BLaER1 treated with 17β-estradiol and CSF1 and Interleukin-3, amounts not matched to agents 10 nM and 100 nM (cell line): ENCODE data around the gene CDC42SE2.
A peak's percentile ranks its signal among the peaks of the same experiment; 100 is the strongest.

Experiments
- H3K27ac ChIP-seq, 11 experiments: shearing (Covaris generic); formaldehyde crosslinking; 2 replicates each; pipeline ENCODE4 v1.8.1; 2022
- H3K27me3 ChIP-seq, 11 experiments: shearing (Covaris generic); formaldehyde crosslinking; 2 replicates each; pipeline ENCODE4 v1.8.1; 2022
- H3K36me3 ChIP-seq, 11 experiments: shearing (Covaris generic); formaldehyde crosslinking; 2 replicates each; pipeline ENCODE4 v1.8.1; 2022
- H3K4me1 ChIP-seq, 10 experiments: shearing (Covaris generic); formaldehyde crosslinking; 2 replicates each; pipeline ENCODE4 v1.8.1; 2022
- H3K4me2 ChIP-seq, 11 experiments: shearing (Covaris generic); formaldehyde crosslinking; 2 replicates each; pipeline ENCODE4 v1.8.1; 2022
- H3K4me3 ChIP-seq, 10 experiments: shearing (Covaris generic); formaldehyde crosslinking; 2 replicates each; pipeline ENCODE4 v1.8.1; 2022
- H3K9ac ChIP-seq, 11 experiments: shearing (Covaris generic); formaldehyde crosslinking; 2 replicates each; pipeline ENCODE4 v1.8.1; 2022
- H3K9me3 ChIP-seq, 11 experiments: shearing (Covaris generic); formaldehyde crosslinking; replicated peaks in 1 of 11; 2 replicates each; pipeline ENCODE4 v1.8.1; 2022
- H4K20me1 ChIP-seq, 11 experiments: shearing (Covaris generic); formaldehyde crosslinking; 2 replicates each; pipeline ENCODE4 v1.8.1; 2022
- Cebpa-rat ChIP-seq, 11 experiments: shearing (Covaris generic); IDR thresholded peaks; 2 replicates each; pipeline ENCODE4 v1.8.1; 2022

CDC42SE2 gene

DNA sequence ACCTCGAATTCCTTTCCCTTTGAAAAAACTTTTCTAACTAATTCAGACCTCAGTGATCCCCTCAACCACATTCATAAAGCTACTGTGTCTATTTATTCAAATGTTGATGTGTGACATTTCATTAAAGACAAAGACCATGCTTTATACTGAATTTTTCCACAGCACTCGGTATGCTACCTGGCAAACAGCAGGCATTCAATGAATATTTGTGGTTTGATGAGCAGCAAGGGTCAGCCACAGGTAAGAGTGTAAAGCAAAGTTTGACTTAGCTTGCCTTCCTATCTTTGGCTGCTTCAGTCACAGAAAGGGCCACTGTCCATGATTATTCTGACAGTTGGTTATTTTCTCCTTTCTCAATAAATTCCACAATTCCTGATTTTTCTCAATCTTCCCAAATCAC is 5.1 kb upstream of the CDC42SE2 start:
- H3K36me3 ChIP-seq: peaks cover 0 to 9% (median 0%) of the 10 kb centered on the region in 11 experiments; a peak in 5 of 22 replicates
- no peak overlapping the region for H3K4me3 ChIP-seq
- H3K27ac ChIP-seq: peak overlapping the region in 2 of 11 experiments; percentile 61 to 63; a peak in 4 of 22 replicates
- H3K9ac ChIP-seq: no peak overlapping the region
- no peak for TF ChIP-seq Cebpa-rat (IDR thresholded peaks at IDR 0.05)
- peaks cover 0 to 4% (median 0%) of the 10 kb centered on the region in 11 experiments; a peak in 1 of 22 replicates for H3K9me3 ChIP-seq
- peak overlapping the region in 5 of 11 experiments; percentile 66 to 87 (median 84); a peak in 9 of 22 replicates for H3K4me2 ChIP-seq
- H3K27me3 ChIP-seq: no peaks in the 10 kb centered on the region
- peaks cover 26 to 66% (median 52%) of the 10 kb centered on the region in 10 experiments for H3K4me1 ChIP-seq
- H4K20me1 ChIP-seq: no peaks in the 10 kb centered on the region

DNA sequence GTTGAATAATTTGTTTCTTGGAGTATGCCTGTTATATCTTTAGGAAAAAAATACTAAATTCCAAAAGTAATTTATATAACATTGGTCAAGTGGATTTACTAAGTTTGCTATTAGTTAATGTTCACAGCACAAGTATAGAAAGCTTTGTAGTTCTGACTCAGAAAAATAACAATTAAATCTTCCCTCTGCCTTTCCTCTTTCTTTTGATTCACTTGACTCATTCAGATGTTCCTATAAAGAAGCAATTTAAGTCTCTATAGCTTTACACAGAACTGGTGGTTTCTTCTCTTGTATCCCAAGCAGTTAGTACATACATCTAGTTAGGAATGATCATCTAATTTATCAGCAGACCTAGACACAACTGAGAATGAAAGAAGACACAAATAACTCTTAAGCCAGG is 4.5 kb upstream of the CDC42SE2 start:
- H4K20me1 ChIP-seq: no peaks in the 10 kb centered on the region
- peaks cover 20 to 60% (median 46%) of the 10 kb centered on the region in 10 experiments for H3K4me1 ChIP-seq
- H3K9me3 ChIP-seq: peaks cover 0 to 4% (median 0%) of the 10 kb centered on the region in 11 experiments; a peak in 1 of 22 replicates
- TF ChIP-seq Cebpa-rat (IDR thresholded peaks at IDR 0.05): no peak
- H3K36me3 ChIP-seq: peaks cover 0 to 9% (median 0%) of the 10 kb centered on the region in 11 experiments; a peak in 5 of 22 replicates
- H3K4me2 ChIP-seq: no peak overlapping the region
- no peak overlapping the region for H3K27ac ChIP-seq
- no peak overlapping the region for H3K9ac ChIP-seq
- H3K4me3 ChIP-seq: no peak overlapping the region
- no peaks in the 10 kb centered on the region for H3K27me3 ChIP-seq

DNA sequence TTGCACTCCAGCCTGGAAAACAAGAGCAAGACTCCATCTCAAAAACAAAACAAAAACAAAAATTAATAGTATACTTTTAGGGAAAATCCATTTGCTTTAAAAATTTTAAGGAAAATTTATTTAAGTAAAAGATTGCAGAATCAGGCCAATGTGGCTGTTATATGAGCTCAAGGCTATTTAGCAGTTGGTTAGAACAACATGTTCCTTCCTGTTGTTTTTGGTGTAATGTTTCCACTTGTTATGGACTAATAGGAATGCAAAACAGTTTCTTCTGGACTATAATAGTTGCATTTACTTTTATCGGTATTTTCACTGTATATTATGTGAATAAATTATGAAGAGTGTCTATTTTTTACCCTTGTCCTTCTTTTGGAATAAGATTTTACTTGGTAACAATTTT is 3.0 kb upstream of the CDC42SE2 start:
- Histone ChIP-seq H3K27me3 (no peaks in the 10 kb centered on the region), H3K36me3 (peaks cover 0 to 8% (median 0%) of the 10 kb centered on the region in 11 experiments; a peak in 5 of 22 replicates), H3K27ac (no peak overlapping the region), H3K4me3 (no peak overlapping the region), H4K20me1 (peaks cover 0 to 12% (median 7%) of the 10 kb centered on the region in 11 experiments; a peak in 13 of 22 replicates), H3K9me3 (peaks cover 0 to 4% (median 0%) of the 10 kb centered on the region in 11 experiments; a peak in 1 of 22 replicates), H3K4me1 (peaks cover 26 to 48% (median 38%) of the 10 kb centered on the region in 10 experiments), H3K4me2 (0 out of 22 replicates have a peak overlapping the region, but pooled peaks of 2 of the 11 experiments have one; percentile 3 to 6), H3K9ac (no peak overlapping the region)
- no peak for TF ChIP-seq Cebpa-rat (IDR thresholded peaks at IDR 0.05)

DNA sequence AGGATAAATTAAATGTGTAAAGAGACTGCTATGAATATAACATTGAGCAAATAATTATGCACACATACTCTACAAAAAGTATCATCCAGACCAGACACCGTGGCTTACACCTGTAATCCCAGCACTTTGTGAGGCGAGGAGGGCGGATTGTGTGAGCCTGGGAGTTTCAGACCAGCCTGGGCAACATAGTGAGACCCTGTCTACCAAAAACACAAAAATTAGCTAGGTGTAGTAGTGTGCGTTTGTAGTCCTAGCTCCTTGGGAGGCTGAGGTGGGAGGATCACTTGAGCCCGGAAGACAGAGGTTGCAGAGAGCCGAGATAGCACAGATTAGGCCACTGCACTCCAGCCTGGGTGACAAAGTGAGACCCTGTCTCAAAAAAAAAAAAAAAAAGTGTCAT is 2.4 kb upstream of the CDC42SE2 start:
- Histone ChIP-seq H3K9ac (no peak overlapping the region), H3K4me2 (no peak overlapping the region), H3K9me3 (0 out of 22 replicates have a peak, but pooled peaks cover 0 to 1% (median 0%) of the 10 kb centered on the region in 11 experiments), H3K4me3 (no peak overlapping the region), H4K20me1 (peaks cover 0 to 16% (median 12%) of the 10 kb centered on the region in 11 experiments; a peak in 16 of 22 replicates), H3K4me1 (peaks cover 31 to 50% (median 39%) of the 10 kb centered on the region in 10 experiments), H3K27me3 (no peaks in the 10 kb centered on the region), H3K36me3 (peaks cover 0 to 5% (median 0%) of the 10 kb centered on the region in 11 experiments; a peak in 3 of 22 replicates), H3K27ac (no peak overlapping the region)
- no peak for TF ChIP-seq Cebpa-rat (IDR thresholded peaks at IDR 0.05)

DNA sequence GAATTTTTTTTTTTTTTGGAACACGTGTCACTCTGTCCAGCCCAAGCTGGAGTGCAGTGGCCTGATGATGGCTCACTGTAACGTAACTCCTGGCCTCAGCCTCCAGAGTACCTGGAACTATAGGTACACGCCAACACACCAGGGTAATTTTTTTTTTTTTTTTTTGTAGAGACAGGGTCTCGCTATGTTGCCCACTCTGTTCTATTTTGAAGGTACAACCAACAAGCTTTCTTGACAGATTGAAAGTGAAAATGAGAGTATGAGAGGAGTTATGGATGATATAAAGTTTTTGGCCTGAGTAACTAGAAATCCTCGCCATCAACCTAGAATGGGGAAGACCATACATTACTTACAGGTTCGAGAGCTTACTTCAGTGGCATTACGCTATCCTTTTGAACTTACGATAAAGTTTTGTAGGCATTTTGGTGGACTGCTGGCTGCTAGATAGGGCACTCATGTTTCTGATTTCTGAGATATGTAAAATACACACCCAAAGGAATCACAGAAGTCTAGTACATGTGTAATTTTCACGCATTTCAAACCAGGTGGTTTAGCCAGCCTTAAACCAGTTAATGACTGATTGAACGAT is 806 bp upstream of the CDC42SE2 start:
- peak overlapping the region; percentile 76 to 99 (median 96) for H3K4me3 ChIP-seq
- peak overlapping the region; percentile 49 to 100 (median 99); a peak in 21 of 22 replicates for H3K27ac ChIP-seq
- H3K4me1 ChIP-seq: peaks cover 23 to 50% (median 38%) of the 10 kb centered on the region in 10 experiments
- no peaks in the 10 kb centered on the region for H3K27me3 ChIP-seq
- peak overlapping the region; percentile 76 to 93 (median 88) for H3K4me2 ChIP-seq
- H3K9ac ChIP-seq: peak overlapping the region; percentile 97 to 100 (median 99)
- no peak for TF ChIP-seq Cebpa-rat (IDR thresholded peaks at IDR 0.05)
- peaks cover 2 to 30% (median 25%) of the 10 kb centered on the region in 11 experiments; a peak in 18 of 22 replicates for H4K20me1 ChIP-seq
- H3K9me3 ChIP-seq: no peaks in the 10 kb centered on the region
- peaks cover 0 to 6% (median under 1%) of the 10 kb centered on the region in 11 experiments; a peak in 11 of 22 replicates for H3K36me3 ChIP-seq

DNA sequence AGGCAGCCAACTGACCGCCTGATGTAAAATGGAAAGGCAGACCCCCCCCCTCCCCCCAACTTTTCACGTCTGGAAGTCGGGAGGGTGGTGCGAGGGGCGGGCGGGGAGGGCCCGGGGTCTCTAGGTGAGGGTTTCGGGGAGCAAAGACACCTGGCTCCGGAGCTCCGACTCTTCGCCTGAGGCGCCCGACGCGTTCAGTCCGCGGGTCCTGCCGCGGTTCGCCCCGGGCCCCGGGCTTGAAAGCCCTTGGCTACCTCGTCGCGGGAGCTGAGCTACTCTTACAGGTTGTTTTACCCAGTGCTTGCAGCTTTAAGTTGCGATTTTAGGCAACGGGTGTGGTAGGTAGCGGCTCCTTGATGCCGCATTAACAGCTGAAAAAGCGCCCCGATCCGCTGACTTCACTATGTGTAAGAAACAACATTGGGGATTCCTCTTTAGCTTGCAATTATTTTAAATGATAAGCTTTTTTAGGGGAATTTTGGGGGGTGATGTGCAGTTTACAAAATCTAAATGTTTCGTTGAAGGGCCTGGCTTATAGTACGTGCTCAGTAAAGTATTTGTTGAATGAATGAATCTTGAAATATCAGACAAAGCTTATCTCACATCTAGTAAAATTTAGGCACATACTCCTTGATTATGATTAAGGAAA is 722 bp downstream of the CDC42SE2 start:
- Histone ChIP-seq H3K27me3 (no peaks in the 10 kb centered on the region), H3K4me2 (peak overlapping the region; percentile 46 to 89 (median 72); a peak in 21 of 22 replicates), H3K4me3 (peak overlapping the region; percentile 76 to 99 (median 96)), H4K20me1 (peaks cover 14 to 46% (median 40%) of the 10 kb centered on the region in 11 experiments; a peak in 20 of 22 replicates), H3K4me1 (peaks cover 28 to 58% (median 47%) of the 10 kb centered on the region in 10 experiments), H3K9ac (peak overlapping the region; percentile 97 to 100 (median 99)), H3K27ac (peak overlapping the region; percentile 96 to 100 (median 99)), H3K36me3 (peaks cover 0 to 18% (median 14%) of the 10 kb centered on the region in 11 experiments; a peak in 14 of 22 replicates), H3K9me3 (peaks cover 0 to 2% (median 0%) of the 10 kb centered on the region in 11 experiments; a peak in 1 of 22 replicates)
- TF ChIP-seq Cebpa-rat (IDR thresholded peaks at IDR 0.05): no peak

DNA sequence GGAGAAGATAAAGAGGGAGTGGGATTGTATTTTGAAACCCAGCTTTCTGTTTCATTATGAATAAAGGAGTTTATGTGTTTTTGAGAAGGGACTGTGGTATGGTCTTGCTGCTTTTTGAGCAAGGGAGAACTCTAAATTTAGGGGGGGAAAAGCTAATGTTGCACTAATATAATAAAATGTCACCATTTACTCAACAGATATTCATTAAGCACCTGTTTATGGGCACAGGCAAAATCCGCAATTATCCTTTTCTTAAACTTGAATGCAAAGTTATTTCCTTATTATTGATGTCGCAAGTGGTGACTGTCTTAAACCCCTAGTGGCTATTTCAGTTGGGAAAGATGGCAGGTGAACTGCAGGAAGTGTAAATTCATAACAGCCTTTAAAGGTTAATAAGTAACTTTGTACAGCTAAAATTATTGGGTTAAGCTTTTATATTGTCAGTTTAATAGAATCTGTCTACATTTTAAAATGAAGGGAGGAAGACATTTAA is 1.5 kb downstream of the CDC42SE2 start:
- Histone ChIP-seq H3K36me3 (peaks cover 0 to 26% (median 17%) of the 10 kb centered on the region in 11 experiments; a peak in 14 of 22 replicates), H4K20me1 (peaks cover 22 to 53% (median 48%) of the 10 kb centered on the region in 11 experiments; a peak in 21 of 22 replicates), H3K9me3 (peaks cover 0 to 4% (median 0%) of the 10 kb centered on the region in 11 experiments; a peak in 1 of 22 replicates), H3K4me2 (peak overlapping the region; percentile 46 to 89 (median 72); a peak in 21 of 22 replicates), H3K4me3 (peak overlapping the region; percentile 76 to 99 (median 96)), H3K9ac (peak overlapping the region; percentile 97 to 100 (median 99)), H3K27ac (peak overlapping the region; percentile 96 to 100 (median 99)), H3K4me1 (peaks cover 33 to 63% (median 52%) of the 10 kb centered on the region in 10 experiments), H3K27me3 (no peaks in the 10 kb centered on the region)
- peak in 2 of 11 experiments; percentile 32 to 63; a peak in 4 of 22 replicates for TF ChIP-seq Cebpa-rat (IDR thresholded peaks at IDR 0.05)

DNA sequence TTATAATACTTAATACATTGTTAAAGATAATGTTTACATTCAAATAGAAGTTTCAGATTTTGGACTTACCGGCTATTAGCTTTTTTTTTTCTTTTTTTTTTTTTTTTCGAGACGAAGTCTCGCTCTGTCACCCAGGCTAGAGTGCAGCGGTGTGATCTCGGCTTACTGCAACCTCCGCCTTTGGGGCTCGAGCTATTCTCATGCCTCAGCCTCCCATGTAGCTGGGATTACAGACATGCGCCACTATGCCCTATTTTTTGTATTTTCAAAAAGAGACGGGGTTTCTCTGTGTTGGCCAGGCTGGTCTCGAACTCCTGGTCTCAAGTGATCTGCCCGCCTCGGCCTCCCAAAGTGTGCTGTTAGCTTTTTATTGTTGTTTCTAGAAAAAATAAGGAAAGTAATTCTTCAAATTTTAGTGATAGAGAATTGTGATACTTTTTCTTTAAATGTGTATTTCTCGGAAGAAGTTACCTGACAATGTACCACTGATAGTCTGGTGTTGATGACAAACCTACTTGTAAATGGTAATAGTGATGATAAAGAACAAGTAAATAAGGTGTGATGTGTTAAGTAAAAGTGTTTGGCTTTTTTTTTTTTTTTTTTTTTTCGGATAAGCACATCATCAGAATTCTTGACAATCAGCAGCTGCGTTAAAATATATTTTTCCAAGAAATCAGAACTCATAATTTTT is 2.7 kb downstream of the CDC42SE2 start:
- Histone ChIP-seq H3K4me3 (peak overlapping the region in 9 of 10 experiments; percentile 20 to 98 (median 30); a peak in 8 of 20 replicates), H3K4me2 (peak overlapping the region; percentile 57 to 89 (median 73)), H3K4me1 (peaks cover 37 to 72% (median 63%) of the 10 kb centered on the region in 10 experiments), H3K9ac (peak overlapping the region in 5 of 11 experiments; percentile 7 to 97 (median 49); a peak in 5 of 22 replicates), H3K9me3 (peaks cover 0 to 4% (median 0%) of the 10 kb centered on the region in 11 experiments; a peak in 1 of 22 replicates), H3K27me3 (no peaks in the 10 kb centered on the region), H4K20me1 (peaks cover 33 to 65% (median 59%) of the 10 kb centered on the region in 11 experiments), H3K27ac (peak overlapping the region in 7 of 11 experiments; percentile 34 to 100 (median 64); a peak in 9 of 22 replicates), H3K36me3 (peaks cover 0 to 34% (median 22%) of the 10 kb centered on the region in 11 experiments; a peak in 16 of 22 replicates)
- TF ChIP-seq Cebpa-rat (IDR thresholded peaks at IDR 0.05): no peak
